ENCODE results near the gene RFX4. TPM values are rescaled to one million over a fixed set of nuclear protein-coding genes. Genes with fewer than 3 reads are reported as not detected.

The RFX4 gene
- total RNA-seq, 6 experiments from 2014 or later, result not detected

- DNase-seq, result no peak
- no peak overlapping the region for H3K27ac Mint-ChIP-seq
- no peaks in the 10 kb centered on the region for H3K36me3 Mint-ChIP-seq (ENCODE audit: low read depth)
- H3K27me3 Mint-ChIP-seq (ENCODE audit: insufficient read depth), result peaks cover 3% of the 10 kb centered on the region; the same call in 1 of the 2 replicates
- no peak overlapping the region for H3K4me3 Mint-ChIP-seq
- no peaks in the 10 kb centered on the region for H3K9me3 Mint-ChIP-seq
- TF ChIP-seq, protein P1, sequence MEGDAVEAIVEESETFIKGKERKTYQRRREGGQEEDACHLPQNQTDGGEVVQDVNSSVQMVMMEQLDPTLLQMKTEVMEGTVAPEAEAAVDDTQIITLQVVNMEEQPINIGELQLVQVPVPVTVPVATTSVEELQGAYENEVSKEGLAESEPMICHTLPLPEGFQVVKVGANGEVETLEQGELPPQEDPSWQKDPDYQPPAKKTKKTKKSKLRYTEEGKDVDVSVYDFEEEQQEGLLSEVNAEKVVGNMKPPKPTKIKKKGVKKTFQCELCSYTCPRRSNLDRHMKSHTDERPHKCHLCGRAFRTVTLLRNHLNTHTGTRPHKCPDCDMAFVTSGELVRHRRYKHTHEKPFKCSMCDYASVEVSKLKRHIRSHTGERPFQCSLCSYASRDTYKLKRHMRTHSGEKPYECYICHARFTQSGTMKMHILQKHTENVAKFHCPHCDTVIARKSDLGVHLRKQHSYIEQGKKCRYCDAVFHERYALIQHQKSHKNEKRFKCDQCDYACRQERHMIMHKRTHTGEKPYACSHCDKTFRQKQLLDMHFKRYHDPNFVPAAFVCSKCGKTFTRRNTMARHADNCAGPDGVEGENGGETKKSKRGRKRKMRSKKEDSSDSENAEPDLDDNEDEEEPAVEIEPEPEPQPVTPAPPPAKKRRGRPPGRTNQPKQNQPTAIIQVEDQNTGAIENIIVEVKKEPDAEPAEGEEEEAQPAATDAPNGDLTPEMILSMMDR (IDR thresholded peaks at IDR 0.05), result no peak
- no peaks in the 10 kb centered on the region for H3K4me1 Mint-ChIP-seq (ENCODE audit: low read depth)
Measured at GRCh38 chr12:106566771-106567170, 16.0 kb upstream of the RFX4 start.

- H3K27me3 Mint-ChIP-seq (ENCODE audit: insufficient read depth), result peaks cover 2% of the 10 kb centered on the region; the same call in 1 of the 2 replicates
Measured at GRCh38 chr12:106573239-106573638, 9.6 kb upstream of the RFX4 start.

DNA sequence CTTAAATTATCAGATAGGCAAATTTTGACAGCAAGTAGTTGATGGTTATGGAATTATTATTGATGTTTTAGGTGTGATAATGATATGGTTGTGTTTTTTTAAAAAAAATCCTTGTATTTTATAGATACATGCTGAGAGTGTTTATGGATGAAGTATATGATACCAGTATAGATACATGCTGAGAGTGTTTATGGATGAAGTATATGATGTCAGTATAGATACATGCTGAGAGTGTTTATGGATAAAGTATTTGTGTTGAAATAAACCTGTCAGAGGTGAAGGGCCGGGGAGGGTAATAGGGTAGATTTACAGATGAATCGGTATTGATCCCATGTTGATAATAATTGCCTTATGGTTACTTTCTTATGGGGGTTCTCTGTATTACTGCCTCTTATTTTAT lies 6.0 kb upstream of the RFX4 start:
- Mint-ChIP-seq H3K27me3 (ENCODE audit: insufficient read depth) (peaks cover 10% of the 10 kb centered on the region), H3K36me3 (ENCODE audit: low read depth) (no peaks in the 10 kb centered on the region), H3K4me3 (no peak overlapping the region), H3K4me1 (ENCODE audit: low read depth) (no peaks in the 10 kb centered on the region), H3K27ac (no peak overlapping the region), H3K9me3 (no peaks in the 10 kb centered on the region)
- TF ChIP-seq, protein P1 (IDR thresholded peaks at IDR 0.05), result no peak
- DNase-seq, result no peak

More at GRCh38 chr12:106573239-106573638, 9.6 kb upstream of the RFX4 start:
- Mint-ChIP-seq H3K9me3 (no peaks in the 10 kb centered on the region), H3K27ac (no peak overlapping the region), H3K36me3 (ENCODE audit: low read depth) (no peaks in the 10 kb centered on the region), H3K4me1 (ENCODE audit: low read depth) (no peaks in the 10 kb centered on the region), H3K4me3 (no peak overlapping the region)
- TF ChIP-seq, protein P1 (IDR thresholded peaks at IDR 0.05), result no peak
- no peak for DNase-seq

DNA sequence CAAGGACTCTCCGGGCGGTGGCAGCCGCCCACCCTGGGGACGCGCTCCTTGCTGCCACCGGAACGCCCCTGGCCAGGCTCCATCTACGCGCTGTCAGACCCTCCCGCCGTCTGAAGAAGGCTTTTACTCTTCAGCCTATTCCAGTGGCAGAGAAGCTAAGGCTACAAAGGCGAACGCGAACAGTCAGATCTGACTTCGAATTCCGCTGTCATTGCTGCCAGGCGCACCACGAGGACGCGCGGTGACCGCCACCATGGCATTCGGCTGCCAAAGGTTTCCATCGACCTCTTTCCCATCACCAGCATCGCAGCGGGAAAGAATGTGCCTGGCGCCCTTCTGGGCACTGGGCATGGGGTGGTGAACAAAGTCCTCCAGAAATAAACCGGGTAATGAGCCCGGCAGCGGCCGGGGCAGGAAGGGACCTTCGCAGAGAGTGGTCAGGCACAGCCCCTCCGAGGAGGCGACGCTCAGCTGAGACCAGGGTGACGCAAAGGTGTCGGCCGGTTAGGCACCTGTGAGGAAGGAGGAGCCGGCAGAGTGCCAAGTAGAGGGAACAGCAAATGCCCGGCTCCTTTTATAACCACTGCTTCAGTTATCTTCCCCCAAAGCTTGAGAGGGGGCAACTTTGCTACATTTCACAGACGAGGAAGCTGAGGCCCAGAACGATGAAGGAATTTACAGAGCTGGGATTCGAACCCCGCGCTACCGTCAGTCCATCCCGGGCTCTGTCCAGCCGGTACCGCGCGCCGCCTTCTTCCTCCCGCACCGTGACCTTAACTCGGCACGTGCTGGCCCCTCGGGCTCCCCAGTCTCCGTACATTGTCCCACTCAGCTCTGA lies 1.9 kb upstream of the RFX4 start:
- Mint-ChIP-seq H3K27ac (no peak overlapping the region), H3K4me1 (ENCODE audit: low read depth) (peaks cover 6% of the 10 kb centered on the region; the same call in 1 of the 2 replicates), H3K4me3 (no peak overlapping the region), H3K9me3 (no peaks in the 10 kb centered on the region), H3K36me3 (ENCODE audit: low read depth) (no peaks in the 10 kb centered on the region), H3K27me3 (ENCODE audit: insufficient read depth) (peaks cover 37% of the 10 kb centered on the region)
- TF ChIP-seq, protein P1 (IDR thresholded peaks at IDR 0.05), result no peak
- no peak for DNase-seq

DNA sequence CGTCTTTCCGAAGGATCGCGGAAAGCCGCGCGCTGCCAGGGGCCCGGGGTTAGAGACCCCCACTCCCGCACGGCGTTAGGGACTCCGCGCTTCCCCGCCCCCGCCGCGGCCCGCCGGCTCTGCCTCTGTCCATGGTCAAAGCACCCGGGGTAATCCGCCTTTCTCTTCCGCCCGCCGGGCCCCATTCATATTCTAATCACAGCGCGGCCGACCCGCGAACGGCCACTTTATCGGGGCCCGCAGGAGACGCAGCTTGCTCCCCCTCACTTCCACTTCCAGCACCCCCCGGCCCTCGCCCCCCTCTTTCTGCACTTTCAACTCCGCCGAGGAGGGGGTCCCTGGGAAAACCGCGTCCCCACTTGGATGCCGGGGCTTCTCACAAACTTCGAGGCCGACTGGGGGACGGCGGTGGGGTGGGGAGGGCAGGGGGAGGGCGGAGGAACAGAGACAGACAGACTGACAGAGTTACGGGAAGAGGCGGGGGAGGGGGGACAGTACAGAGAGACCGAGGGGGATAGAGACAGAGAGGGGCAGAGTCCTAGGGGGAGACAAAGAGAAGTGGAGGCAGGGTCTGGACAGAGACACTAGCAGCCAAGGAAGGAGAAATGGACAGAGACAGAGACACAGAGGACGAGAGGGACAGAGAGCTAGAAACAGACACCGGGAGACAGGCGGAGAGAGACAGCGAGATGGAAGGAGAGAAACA lies 1.1 kb upstream of the RFX4 start:
- no peaks in the 10 kb centered on the region for H3K36me3 Mint-ChIP-seq (ENCODE audit: low read depth)
- H3K27ac Mint-ChIP-seq, result no peak overlapping the region
- peaks cover 37% of the 10 kb centered on the region for H3K27me3 Mint-ChIP-seq (ENCODE audit: insufficient read depth)
- TF ChIP-seq, protein P1 (IDR thresholded peaks at IDR 0.05), result no peak
- no peaks in the 10 kb centered on the region for H3K9me3 Mint-ChIP-seq
- no peak for DNase-seq
- H3K4me1 Mint-ChIP-seq (ENCODE audit: low read depth), result peaks cover 6% of the 10 kb centered on the region; the same call in 1 of the 2 replicates
- H3K4me3 Mint-ChIP-seq, result no peak overlapping the region
